Type B pancreatic cell (in vitro differentiated cells): ENCODE measurements around the gene POLR3B. TPM values are rescaled to one million over a fixed set of nuclear protein-coding genes. Genes with fewer than 3 reads are reported as not detected.
"Not testable (repeated sequence)": the region's sequence is repeated elsewhere in the genome, so short reads cannot be mapped to it uniquely, and the experiment has no call there.

Experiments used
- DNase-seq: peaks from one replicate; pipeline ENCODE4 v3.0.0; 2021; ENCODE audit warnings: mixed read lengths; ENCODE audit not compliant: unreplicated experiment; ENCODE audit errors: extremely low spot score
- H3K27ac Mint-ChIP-seq: 2 replicates; pipeline ENCODE4 v1.8.0; 2021; ENCODE audit warnings: mild to moderate bottlenecking, mixed read lengths
- H3K27me3 Mint-ChIP-seq: 2 replicates; pipeline ENCODE4 v1.8.0; 2021; ENCODE audit warnings: mixed read lengths
- H3K36me3 Mint-ChIP-seq: 2 replicates; pipeline ENCODE4 v1.8.0; 2021; ENCODE audit warnings: mixed read lengths
- H3K4me1 Mint-ChIP-seq: one replicate; pipeline ENCODE4 v1.8.0; 2021; ENCODE audit warnings: mixed read lengths; ENCODE audit not compliant: unreplicated experiment
- H3K4me3 Mint-ChIP-seq: 2 replicates; pipeline ENCODE4 v1.8.0; 2021; ENCODE audit warnings: mild to moderate bottlenecking, mixed read lengths
- H3K9me3 Mint-ChIP-seq: 2 replicates; pipeline ENCODE4 v1.8.0; 2021; ENCODE audit warnings: mixed read lengths
- CTCF ChIP-seq: fragments of 200-600 bp; sonication (generic); conservative IDR thresholded peaks from 2 replicates; pipeline ENCODE4 v1.5.0; 2021; ENCODE audit warnings: antibody characterized with exemption, mild to moderate bottlenecking
- total RNA-seq: library from RNA; stranded (reverse); gene quantifications from 2 replicates; pipeline ENCODE4 v1.2.1, GENCODE V29; 2021; ENCODE audit warnings: low replicate concordance

The POLR3B gene
- total RNA-seq, 1 donor from 2014 or later = 13.6 TPM

GRCh38 chr12:106378788-106379187 is 21.2 kb downstream of the POLR3B start:
- Mint-ChIP-seq H3K4me3 (no peak overlapping the region), H3K27ac (no peak overlapping the region), H3K36me3 (peaks cover 46% of the 10 kb centered on the region), H3K9me3 (no peaks in the 10 kb centered on the region), H3K4me1 (no peaks in the 10 kb centered on the region), H3K27me3 (no peaks in the 10 kb centered on the region)
- TF ChIP-seq CTCF = no peak
- no peak for DNase-seq

DNA sequence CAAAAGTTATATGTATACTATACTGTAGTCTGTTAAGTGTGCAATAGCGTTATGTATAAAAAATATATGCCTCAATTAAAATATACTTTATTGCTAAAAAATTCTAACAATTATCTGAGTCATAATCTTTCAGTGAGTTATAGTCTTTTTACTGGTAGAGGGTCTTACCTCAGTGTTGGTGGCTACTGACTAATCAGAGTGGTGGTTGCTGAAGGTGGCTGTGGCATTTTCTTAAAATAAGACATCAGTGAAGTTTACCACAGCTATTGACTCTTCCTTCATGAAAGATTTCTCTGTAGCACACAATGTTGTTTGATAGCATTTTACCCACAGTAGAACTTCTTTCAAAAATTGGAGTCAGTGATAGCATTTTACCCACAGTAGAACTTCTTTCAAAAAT is 23.4 kb downstream of the POLR3B start:
- H3K4me3 Mint-ChIP-seq = no peak overlapping the region
- TF ChIP-seq CTCF = no peak
- H3K27ac Mint-ChIP-seq = no peak overlapping the region
- peaks cover 36% of the 10 kb centered on the region for H3K36me3 Mint-ChIP-seq
- H3K9me3 Mint-ChIP-seq = no peaks in the 10 kb centered on the region
- no peaks in the 10 kb centered on the region for H3K27me3 Mint-ChIP-seq
- no peak for DNase-seq
- H3K4me1 Mint-ChIP-seq = no peaks in the 10 kb centered on the region

DNA sequence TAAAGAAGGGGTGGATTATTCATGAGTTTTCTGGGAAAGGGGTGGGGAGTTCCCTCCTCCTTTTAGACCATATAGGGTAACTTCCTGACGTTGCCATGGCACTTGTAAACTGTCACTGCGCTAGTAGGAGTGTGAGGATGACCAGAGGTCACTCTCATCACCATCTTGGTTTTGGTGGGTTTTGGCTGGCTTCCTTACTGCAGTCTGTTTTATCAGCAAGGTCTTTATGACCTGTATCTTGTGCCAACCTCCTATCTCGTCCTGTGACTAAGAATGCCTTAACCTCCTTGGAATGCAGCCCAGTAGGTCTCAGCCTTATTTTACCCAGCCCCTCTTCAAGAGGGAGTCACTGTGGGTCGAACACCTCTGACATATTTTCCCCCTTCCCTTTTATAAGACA is 24.3 kb downstream of the POLR3B start:
- H3K27me3 Mint-ChIP-seq, DNase-seq, H3K27ac Mint-ChIP-seq, H3K9me3 Mint-ChIP-seq, H3K4me1 Mint-ChIP-seq, H3K4me3 Mint-ChIP-seq: not testable (repeated sequence)
- peaks cover 34% of the 10 kb centered on the region for H3K36me3 Mint-ChIP-seq

GRCh38 chr12:106386813-106387535 is 29.4 kb downstream of the POLR3B start:
- no peak overlapping the region for H3K4me3 Mint-ChIP-seq
- peaks cover 22% of the 10 kb centered on the region for H3K36me3 Mint-ChIP-seq
- no peak overlapping the region for H3K27ac Mint-ChIP-seq
- H3K4me1 Mint-ChIP-seq = no peaks in the 10 kb centered on the region
- no peak for DNase-seq
- TF ChIP-seq CTCF = no peak
- no peaks in the 10 kb centered on the region for H3K27me3 Mint-ChIP-seq
- H3K9me3 Mint-ChIP-seq = no peaks in the 10 kb centered on the region

- TF ChIP-seq CTCF = no peak
- no peak for DNase-seq
- H3K4me1 Mint-ChIP-seq = no peaks in the 10 kb centered on the region
- H3K4me3 Mint-ChIP-seq = no peak overlapping the region
- H3K27ac Mint-ChIP-seq = no peak overlapping the region
- no peaks in the 10 kb centered on the region for H3K9me3 Mint-ChIP-seq
- H3K36me3 Mint-ChIP-seq = peaks cover 14% of the 10 kb centered on the region
- H3K27me3 Mint-ChIP-seq = no peaks in the 10 kb centered on the region
These were observed 30.4 kb downstream of the POLR3B start for GRCh38 chr12:106387848-106388377.

GRCh38 chr12:106389151-106389550 is 31.6 kb downstream of the POLR3B start:
- H3K36me3 Mint-ChIP-seq = peaks cover 17% of the 10 kb centered on the region
- H3K27ac Mint-ChIP-seq = no peak overlapping the region
- no peaks in the 10 kb centered on the region for H3K27me3 Mint-ChIP-seq
- H3K9me3 Mint-ChIP-seq = no peaks in the 10 kb centered on the region
- no peak for DNase-seq
- H3K4me1 Mint-ChIP-seq = no peaks in the 10 kb centered on the region
- no peak overlapping the region for H3K4me3 Mint-ChIP-seq
- TF ChIP-seq CTCF = no peak
